Panc1 (cell line): ENCODE measurements around the gene ADD1. TPM values are rescaled to one million over a fixed set of nuclear protein-coding genes. Genes with fewer than 3 reads are reported as not detected.

Experiments
- ATAC-seq: fragments of 200-7000 bp; cut with Tn5 transposase; 2 replicates; pipeline ENCODE4 v1.9.1; 2020; ENCODE audit warnings: mild to moderate bottlenecking, moderate library complexity
- BruUV-seq: library from RNA; stranded (reverse); fragments of 400-500 nt; replicated peaks from 2 replicates; lab custom pipeline; 2021; lab: Mats Ljungman, UMichigan
- CTCF ChIA-PET: fragments of 300-600 bp; sonication (Branson Sonifier 250); formaldehyde crosslinking; loops from one replicate; lab custom pipeline; 2022; ENCODE audit warnings: antibody characterized with exemption; lab: Charles Lee
- POLR2A ChIA-PET: fragments of 300-600 bp; sonication (Branson Sonifier 250); formaldehyde crosslinking; loops from one replicate; lab custom pipeline; 2022; ENCODE audit warnings: antibody characterized with exemption; lab: Charles Lee
- DNase-seq: peaks from one replicate; pipeline ENCODE4 v3.0.0-alpha.2; 2010; ENCODE audit warnings: low read depth, low spot score
- H3K27ac ChIP-seq: 2 replicates; pipeline ENCODE4 v1.5.1; 2011; ENCODE audit warnings: mild to moderate bottlenecking, low read length, inconsistent platforms
- H3K27me3 ChIP-seq: fragments of 200-500 bp; sonication (Bioruptor generic); 2 replicates; pipeline ENCODE4 v1.6.0; 2014; ENCODE audit warnings: low read length, inconsistent platforms; ENCODE audit not compliant: control insufficient read depth, insufficient read depth
- H3K36me3 ChIP-seq: fragments of 200-500 bp; sonication (Bioruptor generic); 2 replicates; pipeline ENCODE4 v1.5.1; 2014; ENCODE audit warnings: inconsistent platforms, mild to moderate bottlenecking, low read length, moderate library complexity; ENCODE audit not compliant: control insufficient read depth, insufficient read depth
- H3K4me1 ChIP-seq: 2 replicates; pipeline ENCODE4 v1.5.1; 2011; ENCODE audit warnings: inconsistent platforms, mild to moderate bottlenecking, low read length, moderate library complexity; ENCODE audit not compliant: control insufficient read depth, insufficient read depth
- H3K4me3 ChIP-seq, 2 experiments: 2 replicates each; pipeline ENCODE4 v1.5.1; 2011 to 2012; ENCODE audit warnings: low read depth in 2 of 2, low read length in 2 of 2, mild to moderate bottlenecking in 2 of 2, inconsistent platforms in 1 of 2, moderate library complexity in 1 of 2
- H3K9me3 ChIP-seq: fragments of 200-500 bp; sonication (Bioruptor generic); 2 replicates; pipeline ENCODE4 v1.5.1; 2014; ENCODE audit warnings: low read depth, mild to moderate bottlenecking, inconsistent platforms, low read length, moderate library complexity; ENCODE audit not compliant: control insufficient read depth, insufficient read depth
- CTCF ChIP-seq: fragments of 450-650 bp; IDR thresholded peaks from 2 replicates; pipeline ENCODE4 v1.5.1; 2017; ENCODE audit warnings: mild to moderate bottlenecking
- POLR2AphosphoS5 ChIP-seq: IDR thresholded peaks from 2 replicates; pipeline ENCODE4 v1.6.1; 2012; ENCODE audit warnings: mild to moderate bottlenecking, low read depth, low read length, moderate library complexity
- REST ChIP-seq, 2 experiments: IDR thresholded peaks; 2 replicates each; pipeline ENCODE4 v1.6.1; 2011 to 2012; ENCODE audit warnings: low read depth in 2 of 2, control low read depth in 1 of 2, low read length in 1 of 2, mild to moderate bottlenecking in 1 of 2, moderate library complexity in 1 of 2; ENCODE audit not compliant: insufficient read depth in 1 of 2
- SIN3A ChIP-seq: IDR thresholded peaks from 2 replicates; pipeline ENCODE4 v1.6.1; 2012; ENCODE audit warnings: low read depth, mild to moderate bottlenecking, low read length, moderate library complexity, borderline replicate concordance; ENCODE audit not compliant: insufficient read depth
- TCF7L2 ChIP-seq: IDR thresholded peaks from 2 replicates; pipeline ENCODE4 v1.6.1; 2011; ENCODE audit warnings: mild to moderate bottlenecking, low read depth, low read length, inconsistent platforms
- in situ Hi-C: cut with HindIII; loops from 2 replicates; pipeline ENCODE4 v1.10.0; 2016; ENCODE audit warnings: low sequenced_read_pairs, low pct_unique_long_range_greater_than_20kb
- intact Hi-C: fragments of 100-400 bp; cut with micrococcal nuclease; formaldehyde crosslinking; loops from one replicate; pipeline ENCODE4 v1.10.0; 2022; ENCODE audit not compliant: unreplicated experiment
- total RNA-seq: library from RNA; stranded (reverse); gene quantifications from one replicate; pipeline ENCODE4 v1.2.1, GENCODE V29; 2021; ENCODE audit not compliant: unreplicated experiment

Gene ADD1
- total RNA-seq, 1 experiment from 2014 or later, result 158 TPM

- TF ChIP-seq REST (IDR thresholded peaks at IDR 0.05; ENCODE audit: insufficient read depth in 1 of 2, low read depth in 2 of 2, low read length in 1 of 2), result no peak
- no peak for TF ChIP-seq POLR2AphosphoS5
- no peak for TF ChIP-seq SIN3A
- TF ChIP-seq CTCF, result no peak
- TF ChIP-seq TCF7L2, result no peak
- H3K9me3 ChIP-seq, result no peaks in the 10 kb centered on the region
- intact Hi-C loops, result loop anchor here (10.0 kb wide), 1 partner anchor 137 kb away; no protein-coding TSS in a partner anchor
- ATAC-seq (no peak), DNase-seq (no peak)
- no peaks in the 10 kb centered on the region for H3K36me3 ChIP-seq
- H3K4me3 ChIP-seq, result peak overlapping the region in 1 of 2 experiments; percentile 57; a peak in 2 of 4 replicates
- BruUV-seq, result no TSS peak
- peak overlapping the region; percentile 89 for H3K27ac ChIP-seq
- H3K4me1 ChIP-seq, result peaks cover 69% of the 10 kb centered on the region
- POLR2A ChIA-PET, result no interaction called here
- CTCF ChIA-PET, result no interaction called here
- in situ Hi-C loops, result no loop called here
- H3K27me3 ChIP-seq, result no peaks in the 10 kb centered on the region
These were observed 45.9 kb upstream of the ADD1 start for GRCh38 chr4:2797545-2798305.

- POLR2A ChIA-PET, result no interaction called here
- Histone ChIP-seq H3K4me3 (peak overlapping the region; percentile 29 to 57), H3K27ac (peak overlapping the region; percentile 89), H3K4me1 (peaks cover 76% of the 10 kb centered on the region), H3K36me3 (no peaks in the 10 kb centered on the region), H3K27me3 (no peaks in the 10 kb centered on the region), H3K9me3 (no peaks in the 10 kb centered on the region)
- CTCF ChIA-PET, result no interaction called here
- BruUV-seq, result no TSS peak
- ATAC-seq, result peak; percentile 48
- in situ Hi-C loops, result no loop called here
- no peak for DNase-seq
- intact Hi-C loops, result loop anchor here (10.0 kb wide), 1 partner anchor 136 kb away; no protein-coding TSS in a partner anchor
- TF ChIP-seq POLR2AphosphoS5, result 0 out of 2 replicates have a peak, but pooled peaks have one; percentile 14
- no peak for TF ChIP-seq SIN3A
- TF ChIP-seq TCF7L2, result no peak
- no peak for TF ChIP-seq REST (IDR thresholded peaks at IDR 0.05; ENCODE audit: insufficient read depth in 1 of 2, low read depth in 2 of 2, low read length in 1 of 2)
These were observed 45.0 kb upstream of the ADD1 start for GRCh38 chr4:2798399-2799223.
